ENCODE measurements around the gene VAT1. TPM values are rescaled to one million over a fixed set of nuclear protein-coding genes. Genes with fewer than 3 reads are reported as not detected.

Gene VAT1
- total RNA-seq, 4 donors from 2014 or later, result 89.2 to 187 (median 139) TPM

GRCh38 chr17:43034894-43035293 lies 12.7 kb upstream of the VAT1 start:
- WGBS, 2 donors (ENCODE audit: low coverage in 1 of 2), result 83% methylated on average over 1 of the region's 3 CpGs; no CpG with 5 or more reads in 1 of the 2 donors
- Histone ChIP-seq H3K4me1 (no peaks in the 10 kb centered on the region), H3K4me3 (no peak overlapping the region), H3K27ac (no peak overlapping the region), H3K9me3 (no peaks in the 10 kb centered on the region), H3K36me3 (no peaks in the 10 kb centered on the region), H3K27me3 (no peaks in the 10 kb centered on the region)
- TF ChIP-seq EP300 (IDR thresholded peaks at IDR 0.05), result no peak
- no peak for TF ChIP-seq POLR2AphosphoS5 (IDR thresholded peaks at IDR 0.05)
- no peak for ATAC-seq

- no peak overlapping the region for H3K27ac ChIP-seq
- no peaks in the 10 kb centered on the region for H3K36me3 ChIP-seq
- no peaks in the 10 kb centered on the region for H3K4me1 ChIP-seq
- H3K27me3 ChIP-seq, result no peaks in the 10 kb centered on the region
- no peak for TF ChIP-seq POLR2A (IDR thresholded peaks at IDR 0.05)
- no peak for TF ChIP-seq POLR2AphosphoS5 (IDR thresholded peaks at IDR 0.05)
- TF ChIP-seq CTCF (IDR thresholded peaks at IDR 0.05), result no peak
- TF ChIP-seq EP300 (IDR thresholded peaks at IDR 0.05), result no peak
- no peak overlapping the region for H3K4me3 ChIP-seq
- WGBS, 2 donors (ENCODE audit: low coverage in 1 of 2), result 19 to 57% methylated on average over 4 to 6 of the region's 12 CpGs
- ATAC-seq, result no peak
- no peaks in the 10 kb centered on the region for H3K9me3 ChIP-seq
These were observed 12.0 kb upstream of the VAT1 start for GRCh38 chr17:43033948-43034881.

- H3K9me3 ChIP-seq, result no peaks in the 10 kb centered on the region
- ATAC-seq, result no peak
These were observed 9.5 kb upstream of the VAT1 start for GRCh38 chr17:43031666-43032065.

GRCh38 chr17:43030137-43030767 lies 8.1 kb upstream of the VAT1 start:
- no peaks in the 10 kb centered on the region for H3K9me3 ChIP-seq
- H3K4me3 ChIP-seq, result no peak overlapping the region
- TF ChIP-seq POLR2AphosphoS5 (IDR thresholded peaks at IDR 0.05), result no peak
- TF ChIP-seq CTCF (IDR thresholded peaks at IDR 0.05), result no peak
- TF ChIP-seq EP300 (IDR thresholded peaks at IDR 0.05), result no peak
- TF ChIP-seq POLR2A (IDR thresholded peaks at IDR 0.05), result no peak
- no peaks in the 10 kb centered on the region for H3K36me3 ChIP-seq
- ATAC-seq, result no peak
- WGBS, 2 donors (ENCODE audit: low coverage in 1 of 2), result 73 to 78% methylated on average over 3 to 6 of the region's 6 CpGs
- H3K27me3 ChIP-seq, result no peaks in the 10 kb centered on the region
- no peak overlapping the region for H3K27ac ChIP-seq
- H3K4me1 ChIP-seq, result peaks cover 0 to 7% (median 2%) of the 10 kb centered on the region in 3 donors

More at GRCh38 chr17:43031666-43032065, 9.5 kb upstream of the VAT1 start:
- no peak for TF ChIP-seq POLR2AphosphoS5 (IDR thresholded peaks at IDR 0.05)
- TF ChIP-seq CTCF (IDR thresholded peaks at IDR 0.05), result no peak
- no peak for TF ChIP-seq POLR2A (IDR thresholded peaks at IDR 0.05)
- TF ChIP-seq EP300 (IDR thresholded peaks at IDR 0.05), result no peak
- H3K36me3 ChIP-seq, result no peaks in the 10 kb centered on the region
- 76 to 100% methylated on average over 1 to 3 of the region's 3 CpGs for WGBS, 2 donors (ENCODE audit: low coverage in 1 of 2)
- no peak overlapping the region for H3K27ac ChIP-seq
- no peaks in the 10 kb centered on the region for H3K4me1 ChIP-seq
- H3K27me3 ChIP-seq, result no peaks in the 10 kb centered on the region
- no peak overlapping the region for H3K4me3 ChIP-seq

- H3K9me3 ChIP-seq, result no peaks in the 10 kb centered on the region
- H3K4me3 ChIP-seq, result no peak overlapping the region
- TF ChIP-seq CTCF (IDR thresholded peaks at IDR 0.05) (no peak), POLR2A (IDR thresholded peaks at IDR 0.05) (no peak), EP300 (IDR thresholded peaks at IDR 0.05) (no peak), POLR2AphosphoS5 (IDR thresholded peaks at IDR 0.05) (no peak)
- no CpG with 5 or more reads among the region's 17 CpGs for WGBS, 2 donors (ENCODE audit: low coverage in 1 of 2)
- no peak overlapping the region for H3K27ac ChIP-seq
- no peaks in the 10 kb centered on the region for H3K36me3 ChIP-seq
- peaks cover 0 to 22% (median 6%) of the 10 kb centered on the region in 3 donors for H3K4me1 ChIP-seq
- H3K27me3 ChIP-seq, result no peaks in the 10 kb centered on the region
- ATAC-seq, result no peak
These were observed 6.2 kb upstream of the VAT1 start for GRCh38 chr17:43028221-43028861.

All from gastroesophageal sphincter (tissue), 4 donors.